ENCODE measurements around the gene MAGEA3. TPM values are rescaled to one million over a fixed set of nuclear protein-coding genes. Genes with fewer than 3 reads are reported as not detected.
"Not testable (repeated sequence)": the region's sequence is repeated elsewhere in the genome, so short reads cannot be mapped to it uniquely, and the experiment has no call there.

Gene MAGEA3
- total RNA-seq, 1 donor from 2014 or later: not detected

DNA sequence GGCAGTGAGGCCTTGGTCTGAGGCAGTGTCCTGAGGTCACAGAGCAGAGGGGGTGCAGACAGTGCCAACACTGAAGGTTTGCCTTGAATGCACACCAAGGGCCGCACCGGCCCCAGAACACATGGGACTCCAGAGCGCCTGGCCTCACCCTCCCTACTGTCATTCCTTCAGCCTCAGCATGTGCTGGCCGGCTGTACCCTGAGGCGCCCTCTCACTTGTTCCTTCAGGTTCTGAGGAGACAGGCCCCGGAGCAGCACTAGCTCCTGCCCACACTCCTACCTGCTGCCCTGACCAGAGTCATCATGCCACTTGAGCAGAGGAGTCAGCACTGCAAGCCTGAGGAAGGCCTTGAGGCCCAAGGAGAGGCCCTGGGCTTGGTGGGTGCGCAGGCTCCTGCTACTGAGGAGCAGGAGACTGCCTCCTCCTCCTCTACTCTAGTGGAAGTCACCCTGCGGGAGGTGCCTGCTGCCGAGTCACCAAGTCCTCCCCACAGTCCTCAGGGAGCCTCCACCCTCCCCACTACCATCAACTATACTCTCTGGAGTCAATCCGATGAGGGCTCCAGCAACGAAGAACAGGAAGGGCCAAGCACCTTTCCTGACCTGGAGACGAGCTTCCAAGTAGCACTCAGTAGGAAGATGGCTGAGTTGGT is 37.4 kb downstream of the MAGEA3 start:
- no peak for DNase-seq (ENCODE audit: low read depth)

DNA sequence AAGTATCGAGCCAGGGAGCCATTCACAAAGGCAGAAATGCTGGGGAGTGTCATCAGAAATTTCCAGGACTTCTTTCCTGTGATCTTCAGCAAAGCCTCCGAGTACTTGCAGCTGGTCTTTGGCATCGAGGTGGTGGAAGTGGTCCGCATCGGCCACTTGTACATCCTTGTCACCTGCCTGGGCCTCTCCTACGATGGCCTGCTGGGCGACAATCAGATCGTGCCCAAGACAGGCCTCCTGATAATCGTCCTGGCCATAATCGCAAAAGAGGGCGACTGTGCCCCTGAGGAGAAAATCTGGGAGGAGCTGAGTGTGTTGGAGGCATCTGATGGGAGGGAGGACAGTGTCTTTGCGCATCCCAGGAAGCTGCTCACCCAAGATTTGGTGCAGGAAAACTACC is 37.9 kb downstream of the MAGEA3 start:
- DNase-seq (ENCODE audit: low read depth): not testable (repeated sequence)

DNA sequence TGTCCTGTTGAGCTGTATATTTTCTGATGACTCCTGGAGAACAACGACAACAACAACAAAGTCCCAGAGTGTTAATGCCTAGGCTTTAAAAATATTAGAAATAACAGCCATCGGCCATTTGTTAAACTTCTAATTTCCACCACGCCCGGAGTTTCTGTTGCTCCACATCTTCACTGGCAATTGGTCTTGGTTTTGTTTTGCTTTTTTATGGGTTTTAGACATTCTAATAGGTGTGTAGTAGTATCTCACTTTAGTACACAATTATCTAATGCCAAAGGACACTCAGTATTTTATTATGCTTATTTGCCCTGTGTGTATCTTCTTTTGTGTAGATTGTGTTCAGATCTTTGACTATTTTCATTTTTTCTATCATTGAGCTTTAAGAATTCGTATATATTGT is 40.0 kb downstream of the MAGEA3 start:
- no peak for DNase-seq (ENCODE audit: low read depth)

Other genes starting within 250 kb of the MAGEA3 start
- gene GABRA3, start 247.5 kb upstream of the MAGEA3 start, total RNA-seq: not detected in 2 replicates
- gene GABRQ, start 60.9 kb upstream of the MAGEA3 start, total RNA-seq: not detected in 2 replicates
- not detected in 2 replicates for gene CSAG2, start 10.5 kb downstream of the MAGEA3 start, total RNA-seq
- not detected in 2 replicates for gene MAGEA2B, start 15.8 kb downstream of the MAGEA3 start, total RNA-seq
- gene CSAG1, start 34.9 kb downstream of the MAGEA3 start, total RNA-seq: not detected in 2 replicates
- not detected in 2 replicates for gene MAGEA12, start 35.0 kb downstream of the MAGEA3 start, total RNA-seq
- gene MAGEA2, start 55.0 kb downstream of the MAGEA3 start, total RNA-seq: not detected in 2 replicates
- gene CSAG3, start 60.4 kb downstream of the MAGEA3 start, total RNA-seq: not detected in 2 replicates
- gene MAGEA6, start 70.9 kb downstream of the MAGEA3 start, total RNA-seq: not detected in 2 replicates
- 45.4 and 56.8 TPM in 2 replicates for gene CETN2, start 132.0 kb downstream of the MAGEA3 start, total RNA-seq
- 16.1 and 28.2 TPM in 2 replicates for gene NSDHL, start 132.3 kb downstream of the MAGEA3 start, total RNA-seq
- 0.47 and 0.83 TPM in 2 replicates for gene ZNF185, start 199.3 kb downstream of the MAGEA3 start, total RNA-seq